ENCODE data around the gene KPNA1. TPM values are rescaled to one million over a fixed set of nuclear protein-coding genes. Genes with fewer than 3 reads are reported as not detected.

The KPNA1 gene
- total RNA-seq, 1 donor from 2014 or later, result 46.0 TPM

GRCh38 chr3:122389892-122390291 lies 124.8 kb downstream of the KPNA1 start:
- Histone ChIP-seq H3K4me3 (ENCODE audit: low read depth, low read length) (no peak overlapping the region), H3K36me3 (ENCODE audit: control insufficient read depth, insufficient read depth, low read length) (no peaks in the 10 kb centered on the region), H3K27me3 (ENCODE audit: control insufficient read depth, insufficient read depth, low read length) (no peaks in the 10 kb centered on the region)
- no peak for TF ChIP-seq CTCF (IDR thresholded peaks at IDR 0.05; ENCODE audit: insufficient read depth, low read length, poor library complexity, severe bottlenecking)
- DNase-seq (ENCODE audit: low read depth), result no peak

GRCh38 chr3:122389197-122389596 lies 125.5 kb downstream of the KPNA1 start:
- no peaks in the 10 kb centered on the region for H3K36me3 ChIP-seq (ENCODE audit: control insufficient read depth, insufficient read depth, low read length)
- no peak for TF ChIP-seq CTCF (IDR thresholded peaks at IDR 0.05; ENCODE audit: insufficient read depth, low read length, poor library complexity, severe bottlenecking)
- no peaks in the 10 kb centered on the region for H3K27me3 ChIP-seq (ENCODE audit: control insufficient read depth, insufficient read depth, low read length)
- DNase-seq (ENCODE audit: low read depth), result no peak
- no peak overlapping the region for H3K4me3 ChIP-seq (ENCODE audit: low read depth, low read length)

GRCh38 chr3:122387709-122388108 lies 127.0 kb downstream of the KPNA1 start:
- H3K36me3 ChIP-seq (ENCODE audit: control insufficient read depth, insufficient read depth, low read length), result no peaks in the 10 kb centered on the region
- H3K4me3 ChIP-seq (ENCODE audit: low read depth, low read length), result no peak overlapping the region
- no peaks in the 10 kb centered on the region for H3K27me3 ChIP-seq (ENCODE audit: control insufficient read depth, insufficient read depth, low read length)
- DNase-seq (ENCODE audit: low read depth), result no peak
- TF ChIP-seq CTCF (IDR thresholded peaks at IDR 0.05; ENCODE audit: insufficient read depth, low read length, poor library complexity, severe bottlenecking), result no peak

- Histone ChIP-seq H3K4me3 (ENCODE audit: low read depth, low read length) (peak within 1 kb of the TSS; percentile 90), H3K36me3 (ENCODE audit: control insufficient read depth, insufficient read depth, low read length) (no peaks in the 10 kb centered on the region), H3K27me3 (ENCODE audit: control insufficient read depth, insufficient read depth, low read length) (no peaks in the 10 kb centered on the region)
- peak; percentile 60 for TF ChIP-seq CTCF (IDR thresholded peaks at IDR 0.05; ENCODE audit: insufficient read depth, low read length, poor library complexity, severe bottlenecking)
- DNase-seq (ENCODE audit: low read depth), result peak; percentile 44
These were observed 130.7 kb downstream of the KPNA1 start, which contains the start of gene FAM162A for GRCh38 chr3:122383771-122384697. Gene FAM162A (plus strand): TSS chr3:122384182. CDS start chr3:122384266, 84 bp downstream.

- DNase-seq (ENCODE audit: low read depth), result peak; percentile 25
- H3K36me3 ChIP-seq (ENCODE audit: control insufficient read depth, insufficient read depth, low read length), result no peaks in the 10 kb centered on the region
- H3K4me3 ChIP-seq (ENCODE audit: low read depth, low read length), result peak within 1 kb of the TSS; percentile 90
- no peak for TF ChIP-seq CTCF (IDR thresholded peaks at IDR 0.05; ENCODE audit: insufficient read depth, low read length, poor library complexity, severe bottlenecking)
- no peaks in the 10 kb centered on the region for H3K27me3 ChIP-seq (ENCODE audit: control insufficient read depth, insufficient read depth, low read length)
These were observed 131.7 kb downstream of the KPNA1 start, which contains the start of gene MIX23 for GRCh38 chr3:122382888-122383666. Gene MIX23 (minus strand): TSS chr3:122383231. CDS start chr3:122383224, 7 bp downstream.

All from kidney epithelial cell (primary cell).